LNCaP clone FGC (cell line): ENCODE measurements around the gene NPBWR2.

Experiments used
- DNase-seq: peaks from one replicate; pipeline ENCODE4 v3.0.0-alpha.2; 2011; ENCODE audit warnings: low read depth
- H3K4me3 ChIP-seq: 2 replicates; pipeline ENCODE4 v1.5.1; 2011; ENCODE audit warnings: mild to moderate bottlenecking, low read depth, low read length, control low read depth
- CTCF ChIP-seq: IDR thresholded peaks from 2 replicates; pipeline ENCODE4 v1.5.1; 2012; ENCODE audit warnings: mild to moderate bottlenecking; ENCODE audit not compliant: control insufficient read depth, insufficient read depth; ENCODE audit errors: extremely low read depth

The NPBWR2 gene

GRCh38 chr20:64099086-64099786 lies 8.1 kb downstream of the NPBWR2 start:
- no peak for DNase-seq
- H3K4me3 ChIP-seq, result no peak overlapping the region
- TF ChIP-seq CTCF, result no peak

GRCh38 chr20:64098471-64099013 lies 8.8 kb downstream of the NPBWR2 start:
- no peak for DNase-seq
- TF ChIP-seq CTCF, result no peak

DNA sequence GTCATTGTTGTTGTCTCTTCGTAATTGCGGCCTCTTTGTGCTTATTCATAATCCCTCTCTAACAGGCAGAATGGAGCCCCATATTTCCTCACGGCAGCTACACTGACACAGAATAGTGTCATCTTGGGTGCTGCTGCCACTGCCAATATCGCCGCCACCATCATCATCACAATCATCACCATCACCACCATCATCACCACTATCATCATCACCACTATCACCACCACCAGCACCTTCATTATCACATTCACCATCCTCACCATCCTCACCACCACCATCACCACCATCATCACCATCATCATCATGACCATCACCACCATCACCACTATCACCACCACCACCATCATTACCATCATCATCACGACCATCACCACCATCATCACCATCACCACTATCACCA lies 10.8 kb downstream of the NPBWR2 start:
- DNase-seq, result no peak
- no peak for TF ChIP-seq CTCF
- no peak overlapping the region for H3K4me3 ChIP-seq

More at GRCh38 chr20:64098471-64099013, 8.8 kb downstream of the NPBWR2 start:
- no peak overlapping the region for H3K4me3 ChIP-seq

- TF ChIP-seq CTCF, result no peak
- DNase-seq, result no peak
- no peak overlapping the region for H3K4me3 ChIP-seq
Measured at GRCh38 chr20:64095927-64096326, 11.4 kb downstream of the NPBWR2 start.

DNA sequence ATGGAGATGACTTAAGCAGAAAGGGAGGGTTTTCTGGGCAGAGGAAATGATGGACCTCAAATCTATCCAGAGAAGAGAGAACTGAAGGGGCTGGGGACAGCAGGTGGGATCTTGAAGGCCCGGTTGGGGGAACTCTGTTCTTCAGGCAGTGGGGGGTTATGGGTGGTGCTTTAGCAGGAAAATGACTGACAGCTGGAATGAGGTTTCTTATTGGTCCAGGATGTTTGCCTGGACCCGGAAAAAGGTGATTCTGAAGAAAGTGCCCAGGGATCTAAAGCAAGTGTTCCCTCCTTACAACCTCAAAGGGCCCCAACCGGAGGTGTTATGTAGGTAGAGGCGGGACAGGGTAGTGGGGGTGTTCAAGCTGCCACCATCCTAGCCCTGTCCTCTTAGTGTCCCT lies 11.9 kb downstream of the NPBWR2 start:
- DNase-seq, result no peak
- H3K4me3 ChIP-seq, result no peak overlapping the region
- no peak for TF ChIP-seq CTCF

DNA sequence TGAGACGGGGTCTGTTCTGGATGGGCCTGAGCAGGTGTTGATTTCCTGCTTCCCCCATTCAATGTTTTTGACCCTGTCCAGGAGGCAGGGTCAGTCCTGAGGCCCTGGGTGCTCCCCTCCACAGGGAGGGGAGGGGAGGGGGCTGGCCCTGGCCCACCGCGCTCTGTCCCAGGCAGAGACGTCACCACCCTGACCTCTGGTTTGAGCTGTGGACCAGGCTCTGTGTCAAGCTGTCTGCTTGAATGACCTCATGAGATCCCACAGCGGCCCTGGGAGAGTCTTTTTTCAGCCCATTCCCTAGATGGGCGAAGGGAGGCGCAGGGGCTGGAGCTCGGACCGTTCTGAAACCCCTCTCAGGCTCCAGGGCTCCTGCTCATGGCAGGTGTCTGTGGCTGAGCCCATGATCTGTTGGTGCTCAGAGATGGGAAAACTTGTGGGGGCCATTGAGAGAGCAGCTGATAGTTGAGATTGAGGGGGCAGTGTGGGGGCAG lies 14.3 kb downstream of the NPBWR2 start:
- DNase-seq, result no peak
- TF ChIP-seq CTCF, result no peak

More for the DNA sequence above, 14.3 kb downstream of the NPBWR2 start:
- no peak overlapping the region for H3K4me3 ChIP-seq
